Measurements from ENCODE around the gene DLG2. TPM values are rescaled to one million over a fixed set of nuclear protein-coding genes. Genes with fewer than 3 reads are reported as not detected.

DLG2 gene
- total RNA-seq, 3 donors from 2014 or later, result 4.3 to 12.3 (median 6.9) TPM

GRCh38 chr11:83574519-83574918 lies 2052.6 kb downstream of the DLG2 start:
- no peaks in the 10 kb centered on the region for H3K4me1 ChIP-seq
- H3K36me3 ChIP-seq, result no peaks in the 10 kb centered on the region
- H3K27ac ChIP-seq, result no peak overlapping the region
- no peaks in the 10 kb centered on the region for H3K9me3 ChIP-seq
- no peak for DNase-seq (ENCODE audit: low spot score in 2 of 2)
- TF ChIP-seq CTCF (IDR thresholded peaks at IDR 0.05) (no peak), POLR2AphosphoS5 (IDR thresholded peaks at IDR 0.05) (no peak), POLR2A (IDR thresholded peaks at IDR 0.05) (no peak)
- no peak overlapping the region for H3K4me3 ChIP-seq
- H3K27me3 ChIP-seq, result no peaks in the 10 kb centered on the region
- intact Hi-C loops (cut with DNase I; ENCODE audit: low total_unique reads), result no loop called here

- TF ChIP-seq POLR2A (IDR thresholded peaks at IDR 0.05) (no peak), POLR2AphosphoS5 (IDR thresholded peaks at IDR 0.05) (no peak), CTCF (IDR thresholded peaks at IDR 0.05) (no peak)
- DNase-seq (ENCODE audit: low spot score in 2 of 2), result no peak
- H3K27me3 ChIP-seq, result no peaks in the 10 kb centered on the region
- H3K4me1 ChIP-seq, result no peaks in the 10 kb centered on the region
- H3K4me3 ChIP-seq, result no peak overlapping the region
- H3K36me3 ChIP-seq, result no peaks in the 10 kb centered on the region
- intact Hi-C loops (cut with DNase I; ENCODE audit: low total_unique reads), result loop anchor here (1.0 kb wide), 1 partner anchor 21 kb away; no protein-coding TSS in a partner anchor
- no peaks in the 10 kb centered on the region for H3K9me3 ChIP-seq
- no peak overlapping the region for H3K27ac ChIP-seq
These were observed 2054.3 kb downstream of the DLG2 start for GRCh38 chr11:83572581-83573496.

- DNase-seq (ENCODE audit: low spot score in 2 of 2), result no peak
- no peaks in the 10 kb centered on the region for H3K27me3 ChIP-seq
- no peaks in the 10 kb centered on the region for H3K36me3 ChIP-seq
- TF ChIP-seq CTCF (IDR thresholded peaks at IDR 0.05), result no peak
- no peak for TF ChIP-seq POLR2AphosphoS5 (IDR thresholded peaks at IDR 0.05)
- TF ChIP-seq POLR2A (IDR thresholded peaks at IDR 0.05), result no peak
- intact Hi-C loops (cut with DNase I; ENCODE audit: low total_unique reads), result no loop called here
- H3K4me1 ChIP-seq, result no peaks in the 10 kb centered on the region
- H3K4me3 ChIP-seq, result no peak overlapping the region
- H3K9me3 ChIP-seq, result no peaks in the 10 kb centered on the region
- no peak overlapping the region for H3K27ac ChIP-seq
These were observed 2055.8 kb downstream of the DLG2 start for GRCh38 chr11:83571302-83571701.

- intact Hi-C loops (cut with DNase I; ENCODE audit: low total_unique reads), result no loop called here
- TF ChIP-seq POLR2A (IDR thresholded peaks at IDR 0.05) (no peak), POLR2AphosphoS5 (IDR thresholded peaks at IDR 0.05) (no peak), CTCF (IDR thresholded peaks at IDR 0.05) (no peak)
- H3K36me3 ChIP-seq, result no peaks in the 10 kb centered on the region
These were observed 2057.9 kb downstream of the DLG2 start for GRCh38 chr11:83569134-83569805.

GRCh38 chr11:83568516-83568915 lies 2058.6 kb downstream of the DLG2 start:
- TF ChIP-seq POLR2AphosphoS5 (IDR thresholded peaks at IDR 0.05) (no peak), POLR2A (IDR thresholded peaks at IDR 0.05) (no peak), CTCF (IDR thresholded peaks at IDR 0.05) (no peak)
- no peaks in the 10 kb centered on the region for H3K9me3 ChIP-seq
- no peaks in the 10 kb centered on the region for H3K36me3 ChIP-seq
- DNase-seq (ENCODE audit: low spot score in 2 of 2), result no peak
- no peaks in the 10 kb centered on the region for H3K27me3 ChIP-seq
- no peak overlapping the region for H3K27ac ChIP-seq
- H3K4me1 ChIP-seq, result no peaks in the 10 kb centered on the region
- intact Hi-C loops (cut with DNase I; ENCODE audit: low total_unique reads), result no loop called here
- H3K4me3 ChIP-seq, result no peak overlapping the region

More at GRCh38 chr11:83569134-83569805, 2057.9 kb downstream of the DLG2 start:
- no peaks in the 10 kb centered on the region for H3K9me3 ChIP-seq
- DNase-seq (ENCODE audit: low spot score in 2 of 2), result no peak
- no peaks in the 10 kb centered on the region for H3K4me1 ChIP-seq
- H3K4me3 ChIP-seq, result no peak overlapping the region
- no peaks in the 10 kb centered on the region for H3K27me3 ChIP-seq
- no peak overlapping the region for H3K27ac ChIP-seq
